A375 (cell line): ENCODE measurements around the gene SEZ6L. TPM values are rescaled to one million over a fixed set of nuclear protein-coding genes. Genes with fewer than 3 reads are reported as not detected.

Experiments
- small RNA-seq: library from RNA; depleted of rRNA; stranded (forward); fragments of <200 nt; gene quantifications from one replicate; pipeline ENCODE3, GENCODE V24; 2014
- total RNA-seq: library from RNA; depleted of rRNA; stranded (reverse); fragments of >200 nt; shearing (Covaris generic); gene quantifications from 2 replicates; pipeline ENCODE4 v1.2.3, GENCODE V29; 2014; rRNA removed

The SEZ6L gene
- total RNA-seq = not detected in 2 replicates

GRCh38 chr22:26169315-26170111 lies at the start of gene SEZ6L:
TSS of gene SEZ6L (plus strand) at chr22:26169462. CDS start at chr22:26169670, 208 bp downstream.

GRCh38 chr22:26428515-26429457 lies 259.5 kb downstream of the SEZ6L start, which contains the start of gene ASPHD2:
TSS of gene ASPHD2 (plus strand) at chr22:26429260. CDS start at chr22:26433616, 4,356 bp downstream.

Small RNA genes lying within 50 kb of the gene (small RNA-seq; reads per million reads assigned to genes)
- gene RNA5SP495 = not detected
